Limb (tissue), 2 donors: ENCODE data around the gene CLCN7.

Experiments used
- DNase-seq, 2 donors: peaks; one replicate each; pipeline ENCODE4 v3.0.0-alpha.2; 2016; ENCODE audit errors: extremely low spot score in 2 of 2

CLCN7 gene

GRCh38 chr16:1408171-1408837 lies 66.5 kb downstream of the CLCN7 start:
- peak; percentile 84 to 97 for DNase-seq

- DNase-seq, result no peak
Observed at GRCh38 chr16:1407753-1408152, 67.1 kb downstream of the CLCN7 start.

- DNase-seq, result no peak
Observed at GRCh38 chr16:1403733-1404132, 71.1 kb downstream of the CLCN7 start.

- no peak for DNase-seq
Observed at GRCh38 chr16:1403036-1403435, 71.8 kb downstream of the CLCN7 start.

- DNase-seq, result no peak
Observed at GRCh38 chr16:1401758-1402154, 73.1 kb downstream of the CLCN7 start.

- DNase-seq, result no peak
Observed at GRCh38 chr16:1401061-1401757, 73.6 kb downstream of the CLCN7 start.

GRCh38 chr16:1398826-1399581 lies 75.8 kb downstream of the CLCN7 start:
- no peak for DNase-seq

- no peak for DNase-seq
Observed at GRCh38 chr16:1398351-1398750, 76.5 kb downstream of the CLCN7 start.

GRCh38 chr16:1397779-1398178 lies 77.0 kb downstream of the CLCN7 start:
- DNase-seq, result no peak

- DNase-seq, result no peak
Observed at GRCh38 chr16:1395444-1396031, 79.3 kb downstream of the CLCN7 start.
